HepG2 (cell line): Measurements from ENCODE around the gene CCNA2. TPM values are rescaled to one million over a fixed set of nuclear protein-coding genes. Genes with fewer than 3 reads are reported as not detected.

Experiments used
- ATF4 ChIP-seq, 2 experiments: fragments of 450-650 bp in 1 of 2; sonication (generic) in 1 of 2; formaldehyde crosslinking; IDR thresholded peaks; 2 replicates each; pipeline versions ENCODE4 v1.5.0 to v1.8.0; 2020 to 2022; ENCODE audit warnings: mild to moderate bottlenecking in 1 of 2, missing genetic modification reagents in 1 of 2
- GLI4 ChIP-seq: sonication (generic); formaldehyde crosslinking; IDR thresholded peaks from 2 replicates; pipeline ENCODE4 v1.5.1; 2020; ENCODE audit warnings: missing genetic modification reagents, mild to moderate bottlenecking, moderate library complexity, borderline replicate concordance
- GRHL1 ChIP-seq: sonication (generic); formaldehyde crosslinking; conservative IDR thresholded peaks from 2 replicates; pipeline ENCODE4 v1.8.0; 2022; ENCODE audit warnings: missing genetic modification reagents
- GTF2F1 ChIP-seq: fragments of 150-350 bp; IDR thresholded peaks from 2 replicates; pipeline ENCODE4 v1.6.1; 2014; ENCODE audit warnings: low read length
- JARID2 ChIP-seq: sonication (generic); formaldehyde crosslinking; IDR thresholded peaks from 2 replicates; pipeline ENCODE4 v1.8.1; 2023; ENCODE audit warnings: missing genetic modification reagents, inconsistent platforms; ENCODE audit not compliant: insufficient replicate concordance
- MAZ ChIP-seq, 2 experiments: sonication (generic) in 1 of 2; formaldehyde crosslinking in 1 of 2; IDR thresholded peaks; 2 replicates each; pipeline versions ENCODE4 v1.5.0 to v1.6.1; 2012 to 2020; ENCODE audit warnings: low read depth in 2 of 2, mild to moderate bottlenecking in 2 of 2, borderline replicate concordance in 1 of 2, improper control_type of control experiment in 1 of 2, low read length in 1 of 2, missing genetic modification reagents in 1 of 2, moderate library complexity in 1 of 2
- RCOR2 ChIP-seq: IDR thresholded peaks from 2 replicates; pipeline ENCODE4 v1.6.1; 2016; ENCODE audit warnings: missing biosample characterization, missing genetic modification reagents
- REL ChIP-seq: sonication (generic); formaldehyde crosslinking; conservative IDR thresholded peaks from 2 replicates; pipeline ENCODE4 v1.8.0; 2022; ENCODE audit warnings: mild to moderate bottlenecking, missing genetic modification reagents, moderate library complexity
- RFX1 ChIP-seq: fragments of 450-650 bp; IDR thresholded peaks from 2 replicates; pipeline ENCODE4 v1.6.1; 2017
- RFXANK ChIP-seq: IDR thresholded peaks from 2 replicates; pipeline ENCODE4 v1.6.1; 2016
- SNAPC4 ChIP-seq: sonication (generic); formaldehyde crosslinking; IDR thresholded peaks from 2 replicates; pipeline ENCODE4 v1.4.0; 2020; ENCODE audit warnings: mild to moderate bottlenecking, missing genetic modification reagents
- TBL1XR1 ChIP-seq: fragments of 150-350 bp; IDR thresholded peaks from 2 replicates; pipeline ENCODE4 v1.6.1; 2014; ENCODE audit warnings: borderline replicate concordance, low read length; ENCODE audit not compliant: partially characterized antibody
- ZFP36L2 ChIP-seq: sonication (generic); formaldehyde crosslinking; IDR thresholded peaks from 2 replicates; pipeline ENCODE4 v1.4.0; 2020; ENCODE audit warnings: missing genetic modification reagents
- ZFYVE20 ChIP-seq: sonication (generic); formaldehyde crosslinking; IDR thresholded peaks from 2 replicates; pipeline ENCODE4 v1.8.0; 2023; ENCODE audit warnings: low read depth, mild to moderate bottlenecking, moderate library complexity, missing genetic modification reagents, borderline replicate concordance
- ZZZ3 ChIP-seq: sonication (generic); formaldehyde crosslinking; IDR thresholded peaks from 2 replicates; pipeline ENCODE4 v1.4.0; 2020; ENCODE audit warnings: missing genetic modification reagents, mild to moderate bottlenecking, borderline replicate concordance
- polyA plus RNA-seq, 8 experiments: library from polyadenylated mRNA; depleted of rRNA in 3 of 8; stranded (reverse) in 7 of 8; unstranded in 1 of 8; fragments of >200 nt; fragmentation: Illumina TruSeq in 4 of 8; extraction: Trizol in 4 of 8; gene quantifications; 2 replicates each; pipeline versions ENCODE4 v1.2.1 to v1.2.3, GENCODE V29; 2011 to 2016; ENCODE audit warnings: low read depth in 4 of 8, missing spikeins in 1 of 8, mixed read lengths in 1 of 8; ENCODE audit not compliant: insufficient read depth in 1 of 8
- total RNA-seq, 5 experiments: library from RNA; depleted of rRNA; stranded (reverse); fragments of >200 nt; fragmentation: Illumina TruSeq; extraction: Trizol; gene quantifications; 2 replicates each; pipeline ENCODE4 v1.2.3, GENCODE V29; 2016; ENCODE audit warnings: low read depth in 1 of 5

Gene CCNA2
- total and polyA plus RNA-seq, 2 of the 13 experiments (the other 11 are each of a cell fraction or from before 2014, with no cell fraction given), result 31.3 to 105 TPM

GRCh38 chr4:121800961-121801714 is 22.5 kb downstream of the CCNA2 start, which contains the start of gene EXOSC9 (continued):
- TF ChIP-seq SNAPC4 (no peak), RFX1 (no peak), REL (CRISPR knock-in tag) (peak; percentile 87; the same call in 1 of the 2 replicates), RCOR2 (CRISPR knock-in tag) (no peak), ZFP36L2 (CRISPR knock-in tag) (peak; percentile 92; the same call in 1 of the 2 replicates), GTF2F1 (peak; percentile 44; the same call in 1 of the 2 replicates), ZFYVE20 (CRISPR knock-in tag) (no peak), ATF4 (CRISPR knock-in tag; IDR thresholded peaks at IDR 0.05) (peak in 1 of 2 experiments; percentile 63; a peak in 2 of 4 replicates), JARID2 (no peak), GLI4 (CRISPR knock-in tag) (0 out of 2 replicates have a peak, but pooled peaks have one; percentile 58), RFXANK (no peak; the same call in 1 of the 2 replicates), TBL1XR1 (no peak), ZZZ3 (CRISPR knock-in tag) (peak; percentile 81; the same call in 1 of the 2 replicates), MAZ (IDR thresholded peaks at IDR 0.05; ENCODE audit: borderline replicate concordance, low read depth, low read length) (no peak), MAZ (CRISPR knock-in tag; IDR thresholded peaks at IDR 0.05; ENCODE audit: low read depth) (peak; percentile 30; the same call in 1 of the 2 replicates), GRHL1 (CRISPR knock-in tag) (no peak)
